Measurements from ENCODE around the gene NETO2. TPM values are rescaled to one million over a fixed set of nuclear protein-coding genes. Genes with fewer than 3 reads are reported as not detected.

NETO2 gene
- polyA plus RNA-seq, 1 donor = 2.6 TPM

GRCh38 chr16:47033176-47033575 lies 110.6 kb downstream of the NETO2 start:
- peaks cover 18% of the 10 kb centered on the region for H3K27me3 ChIP-seq (ENCODE audit: control insufficient read depth, insufficient read depth, low read length)
- H3K27ac ChIP-seq (ENCODE audit: low read length) = no peak overlapping the region
- no peak for DNase-seq
- no peaks in the 10 kb centered on the region for H3K9me3 ChIP-seq (ENCODE audit: control insufficient read depth, low read depth, low read length)
- no peak overlapping the region for H3K4me3 ChIP-seq (ENCODE audit: low read length)
- no peaks in the 10 kb centered on the region for H3K36me3 ChIP-seq (ENCODE audit: control insufficient read depth, insufficient read depth, low read length)
- H3K4me1 ChIP-seq (ENCODE audit: control insufficient read depth, insufficient read depth, low read length) = no peaks in the 10 kb centered on the region
- no CpG with 5 or more reads among the region's 3 CpGs for WGBS (ENCODE audit: insufficient coverage, low lambda C conversion rate)

GRCh38 chr16:47029724-47030123 lies 114.0 kb downstream of the NETO2 start:
- Histone ChIP-seq H3K9me3 (ENCODE audit: control insufficient read depth, low read depth, low read length) (no peaks in the 10 kb centered on the region), H3K36me3 (ENCODE audit: control insufficient read depth, insufficient read depth, low read length) (no peaks in the 10 kb centered on the region), H3K27ac (ENCODE audit: low read length) (no peak overlapping the region), H3K27me3 (ENCODE audit: control insufficient read depth, insufficient read depth, low read length) (no peaks in the 10 kb centered on the region), H3K4me1 (ENCODE audit: control insufficient read depth, insufficient read depth, low read length) (no peaks in the 10 kb centered on the region), H3K4me3 (ENCODE audit: low read length) (no peak overlapping the region)
- WGBS (ENCODE audit: insufficient coverage, low lambda C conversion rate) = no CpG with 5 or more reads among the region's 3 CpGs
- no peak for DNase-seq

- WGBS (ENCODE audit: insufficient coverage, low lambda C conversion rate) = 60% methylated on average over 1 of the region's 6 CpGs
- Histone ChIP-seq H3K4me3 (ENCODE audit: low read length) (no peak overlapping the region), H3K27me3 (ENCODE audit: control insufficient read depth, insufficient read depth, low read length) (no peaks in the 10 kb centered on the region), H3K36me3 (ENCODE audit: control insufficient read depth, insufficient read depth, low read length) (no peaks in the 10 kb centered on the region), H3K4me1 (ENCODE audit: control insufficient read depth, insufficient read depth, low read length) (no peaks in the 10 kb centered on the region), H3K27ac (ENCODE audit: low read length) (no peak overlapping the region), H3K9me3 (ENCODE audit: control insufficient read depth, low read depth, low read length) (no peaks in the 10 kb centered on the region)
- no peak for DNase-seq
These were observed 114.9 kb downstream of the NETO2 start for GRCh38 chr16:47028767-47029377.

Other genes with a start within 250 kb of the NETO2 start
- 47.5 TPM for gene DNAJA2, start 170.3 kb downstream of the NETO2 start, polyA plus RNA-seq

All from large intestine (tissue), 3 donors.